Trophoblast cell (in vitro differentiated cells and primary cell): ENCODE results near the gene RAB34.

Experiments
- DNase-seq, 2 donors: peaks; one replicate each; pipeline ENCODE4 v3.0.0-alpha.2; 2016
- H2AFZ ChIP-seq: 2 replicates; pipeline ENCODE4 v1.6.1; 2013; ENCODE audit warnings: low read length, moderate library complexity, mild to moderate bottlenecking; ENCODE audit not compliant: insufficient read depth, poor library complexity
- H2AK5ac ChIP-seq: 2 replicates; pipeline ENCODE4 v1.6.1; 2013; ENCODE audit warnings: mild to moderate bottlenecking, low read length
- H2BK120ac ChIP-seq: 2 replicates; pipeline ENCODE4 v1.6.1; 2013; ENCODE audit warnings: low read length, mild to moderate bottlenecking, moderate library complexity; ENCODE audit not compliant: insufficient read depth, poor library complexity
- H2BK12ac ChIP-seq: 2 replicates; pipeline ENCODE4 v1.6.1; 2013; ENCODE audit warnings: mild to moderate bottlenecking, low read length, moderate library complexity
- H2BK5ac ChIP-seq: 2 replicates; pipeline ENCODE4 v1.6.1; 2013; ENCODE audit warnings: low read length, low read depth, moderate library complexity, mild to moderate bottlenecking; ENCODE audit not compliant: poor library complexity
- H3K14ac ChIP-seq: 2 replicates; pipeline ENCODE4 v1.6.1; 2013; ENCODE audit warnings: mild to moderate bottlenecking, low read length
- H3K18ac ChIP-seq: 2 replicates; pipeline ENCODE4 v1.6.1; 2013; ENCODE audit warnings: mild to moderate bottlenecking, low read length
- H3K23ac ChIP-seq: 2 replicates; pipeline ENCODE4 v1.6.1; 2013; ENCODE audit warnings: low read length
- H3K27ac ChIP-seq: 2 replicates; pipeline ENCODE4 v1.5.1; 2013; ENCODE audit warnings: low read depth, mild to moderate bottlenecking, inconsistent platforms, low read length, moderate library complexity
- H3K27me3 ChIP-seq: 2 replicates; pipeline ENCODE4 v1.6.1; 2013; ENCODE audit warnings: inconsistent platforms, mild to moderate bottlenecking, low read length, moderate library complexity; ENCODE audit not compliant: insufficient read depth
- H3K36me3 ChIP-seq, 2 experiments: 1 replicate in 1 of 2; 2 replicates in 1 of 2; pipeline ENCODE4 v1.6.1; 2013; ENCODE audit warnings: low read length in 2 of 2, mild to moderate bottlenecking in 2 of 2, moderate library complexity in 1 of 2; ENCODE audit not compliant: insufficient read depth in 2 of 2, control insufficient read depth in 1 of 2
- H3K4ac ChIP-seq: 2 replicates; pipeline ENCODE4 v1.6.1; 2013; ENCODE audit warnings: low read depth, mild to moderate bottlenecking, low read length, moderate library complexity
- H3K4me1 ChIP-seq, 2 experiments: 1 replicate in 1 of 2; 2 replicates in 1 of 2; pipeline ENCODE4 v1.6.1; 2013; ENCODE audit warnings: low read length in 2 of 2, mild to moderate bottlenecking in 2 of 2, moderate library complexity in 1 of 2; ENCODE audit not compliant: insufficient read depth in 2 of 2, control insufficient read depth in 1 of 2
- H3K4me2 ChIP-seq: 2 replicates; pipeline ENCODE4 v1.6.1; 2013; ENCODE audit warnings: inconsistent platforms, mild to moderate bottlenecking, low read length, moderate library complexity
- H3K4me3 ChIP-seq: 2 replicates; pipeline ENCODE4 v1.5.1; 2013; ENCODE audit warnings: mild to moderate bottlenecking, low read depth, low read length, inconsistent platforms
- H3K79me1 ChIP-seq: one replicate; pipeline ENCODE4 v1.6.1; 2013; ENCODE audit warnings: low read length
- H3K79me2 ChIP-seq: 2 replicates; pipeline ENCODE4 v1.6.1; 2013; ENCODE audit warnings: low read length, mild to moderate bottlenecking; ENCODE audit not compliant: control insufficient read depth, insufficient read depth, poor library complexity
- H3K9ac ChIP-seq: 2 replicates; pipeline ENCODE4 v1.6.1; 2013; ENCODE audit warnings: mild to moderate bottlenecking, low read length
- H3K9me3 ChIP-seq: 2 replicates; pipeline ENCODE4 v1.6.1; 2013; ENCODE audit warnings: low read depth, mild to moderate bottlenecking, control low read depth, inconsistent platforms, low read length; ENCODE audit not compliant: insufficient read depth
- H4K12ac ChIP-seq: 2 replicates; pipeline ENCODE4 v1.6.1; 2013; ENCODE audit warnings: low read depth, mild to moderate bottlenecking, low read length, moderate library complexity
- H4K8ac ChIP-seq: 2 replicates; pipeline ENCODE4 v1.6.1; 2013; ENCODE audit warnings: low read depth, mild to moderate bottlenecking, low read length, moderate library complexity
- H4K91ac ChIP-seq: one replicate; pipeline ENCODE4 v1.6.1; 2013; ENCODE audit warnings: low read depth, mild to moderate bottlenecking, low read length, moderate library complexity
- WGBS: extraction: QIAGEN DNeasy Blood & Tissue Kit; methylation state at CpG from one replicate; pipeline ENCODE4 v1.1.7; 2013; ENCODE audit warnings: missing lambda C conversion rate; ENCODE audit not compliant: insufficient read length, insufficient coverage; ENCODE audit errors: extremely low coverage; 5-methylcytosine and 5-hydroxymethylcytosine counted together

Gene RAB34

GRCh38 chr17:28735242-28735722 lies 17.6 kb upstream of the RAB34 start:
- H2AFZ ChIP-seq, result no peak overlapping the region
- no peak overlapping the region for H4K91ac ChIP-seq
- no peak overlapping the region for H3K23ac ChIP-seq
- H4K12ac ChIP-seq, result no peak overlapping the region
- WGBS, result no CpG with 5 or more reads among the region's 5 CpGs
- H3K14ac ChIP-seq, result no peak overlapping the region
- no peak overlapping the region for H2AK5ac ChIP-seq
- H3K18ac ChIP-seq, result no peak overlapping the region
- H2BK5ac ChIP-seq, result no peak overlapping the region
- DNase-seq, result peak in 1 of 2 donors; percentile 60
- H3K4me3 ChIP-seq, result no peak overlapping the region
- no peaks in the 10 kb centered on the region for H3K79me2 ChIP-seq
- H3K9ac ChIP-seq, result no peak overlapping the region
- no peak overlapping the region for H3K4ac ChIP-seq
- H2BK120ac ChIP-seq, result no peak overlapping the region
- H3K79me1 ChIP-seq, result peaks cover 3% of the 10 kb centered on the region
- H3K4me2 ChIP-seq, result no peak overlapping the region
- no peak overlapping the region for H2BK12ac ChIP-seq
- peaks cover 13 to 18% of the 10 kb centered on the region in 2 experiments for H3K4me1 ChIP-seq
- H3K36me3 ChIP-seq, result peaks cover 3% of the 10 kb centered on the region in 2 experiments
- H3K27ac ChIP-seq, result no peak overlapping the region
- H3K27me3 ChIP-seq, result no peaks in the 10 kb centered on the region
- no peak overlapping the region for H4K8ac ChIP-seq
- H3K9me3 ChIP-seq, result peaks cover 6% of the 10 kb centered on the region

DNA sequence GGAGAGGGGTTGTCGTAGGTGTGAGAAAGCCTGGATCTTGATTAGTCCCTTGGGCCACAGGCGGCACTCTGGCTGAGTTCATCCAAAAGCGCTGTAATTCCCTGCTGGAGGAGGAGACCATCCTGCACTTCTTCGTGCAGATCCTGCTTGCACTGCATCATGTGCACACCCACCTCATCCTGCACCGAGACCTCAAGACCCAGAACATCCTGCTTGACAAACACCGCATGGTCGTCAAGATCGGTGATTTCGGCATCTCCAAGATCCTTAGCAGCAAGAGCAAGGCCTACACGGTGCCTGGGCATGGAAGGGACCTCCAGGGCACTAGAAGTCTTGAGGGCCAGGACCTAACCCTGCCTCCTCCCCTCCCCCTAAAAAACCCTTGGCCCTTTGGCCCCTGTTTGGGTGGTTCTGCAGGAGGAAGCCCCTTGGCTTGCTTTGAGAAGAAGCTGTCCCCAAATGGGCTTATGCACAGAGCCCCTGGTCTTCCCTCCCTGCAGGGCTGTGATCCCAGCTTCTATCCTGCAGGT lies 17.1 kb upstream of the RAB34 start:
- Histone ChIP-seq H3K9ac (no peak overlapping the region), H3K9me3 (peaks cover 6% of the 10 kb centered on the region), H3K4me3 (no peak overlapping the region), H3K79me2 (no peaks in the 10 kb centered on the region), H3K27ac (no peak overlapping the region), H3K4me1 (peaks cover 13 to 18% of the 10 kb centered on the region in 2 experiments), H4K91ac (no peak overlapping the region), H2BK12ac (no peak overlapping the region), H3K4me2 (no peak overlapping the region), H3K23ac (no peak overlapping the region), H3K14ac (no peak overlapping the region), H4K8ac (no peak overlapping the region), H3K18ac (no peak overlapping the region), H2AFZ (no peak overlapping the region), H4K12ac (no peak overlapping the region), H2BK5ac (no peak overlapping the region), H3K27me3 (no peaks in the 10 kb centered on the region), H3K79me1 (peaks cover 3% of the 10 kb centered on the region), H3K4ac (no peak overlapping the region), H2BK120ac (no peak overlapping the region), H3K36me3 (peaks cover 2 to 3% of the 10 kb centered on the region in 2 experiments), H2AK5ac (no peak overlapping the region)
- WGBS, result no CpG with 5 or more reads among the region's 10 CpGs
- no peak for DNase-seq

GRCh38 chr17:28733346-28733745 lies 15.7 kb upstream of the RAB34 start:
- DNase-seq, result no peak
- Histone ChIP-seq H3K27me3 (no peaks in the 10 kb centered on the region), H3K14ac (no peak overlapping the region), H3K4ac (no peak overlapping the region), H3K36me3 (peaks cover 2 to 3% of the 10 kb centered on the region in 2 experiments), H2BK12ac (no peak overlapping the region), H2BK5ac (no peak overlapping the region), H3K9me3 (peaks cover 6% of the 10 kb centered on the region), H2AFZ (no peak overlapping the region), H4K8ac (no peak overlapping the region), H3K9ac (no peak overlapping the region), H3K79me2 (peaks cover 2% of the 10 kb centered on the region), H3K23ac (no peak overlapping the region), H3K27ac (no peak overlapping the region), H3K4me3 (no peak overlapping the region), H4K12ac (no peak overlapping the region), H3K4me1 (peaks cover 5 to 13% of the 10 kb centered on the region in 2 experiments), H2BK120ac (no peak overlapping the region), H3K4me2 (no peak overlapping the region), H3K18ac (no peak overlapping the region), H3K79me1 (peaks cover 4% of the 10 kb centered on the region), H2AK5ac (no peak overlapping the region), H4K91ac (no peak overlapping the region)
- WGBS, result no CpG with 5 or more reads among the region's 1 CpG

- no peak for DNase-seq
- Histone ChIP-seq H3K23ac (no peak overlapping the region), H3K9ac (no peak overlapping the region), H3K79me2 (peaks cover 10% of the 10 kb centered on the region), H3K27ac (no peak overlapping the region), H3K4me3 (no peak overlapping the region), H2BK120ac (no peak overlapping the region), H3K4me2 (no peak overlapping the region), H2AFZ (no peak overlapping the region), H2BK12ac (no peak overlapping the region), H3K36me3 (peaks cover 3% of the 10 kb centered on the region in 2 experiments), H3K27me3 (no peaks in the 10 kb centered on the region), H3K4ac (no peak overlapping the region), H3K14ac (no peak overlapping the region), H3K79me1 (peaks cover 28% of the 10 kb centered on the region), H4K8ac (no peak overlapping the region), H4K91ac (no peak overlapping the region), H3K18ac (no peak overlapping the region), H3K9me3 (no peaks in the 10 kb centered on the region), H4K12ac (no peak overlapping the region), H2AK5ac (no peak overlapping the region), H3K4me1 (peaks cover 7 to 8% of the 10 kb centered on the region in 2 experiments), H2BK5ac (no peak overlapping the region)
- 100% methylated on average over 2 of the region's 11 CpGs for WGBS
Measured at GRCh38 chr17:28729950-28730330, 12.3 kb upstream of the RAB34 start.
